Left lung (tissue), 10 donors: ENCODE measurements around the gene IL18RAP. TPM values are rescaled to one million over a fixed set of nuclear protein-coding genes. Genes with fewer than 3 reads are reported as not detected.
A peak's percentile ranks its signal among the peaks of the same experiment; 100 is the strongest.

Source experiments
- ATAC-seq: fragments of 200-7000 bp; cut with Tn5 transposase; one replicate; pipeline ENCODE4 v1.9.1; 2020; ENCODE audit warnings: moderate library complexity
- DNase-seq, 4 donors: peaks; one replicate each; pipeline ENCODE4 v3.0.0-alpha.2; 2013 to 2020
- H3K27ac ChIP-seq, 2 donors: fragments of 200-600 bp; sonication (generic) in 1 of 2; one replicate each; pipeline versions ENCODE4 v1.5.0 to v1.8.0; 2020 to 2021
- H3K27me3 ChIP-seq, 2 donors: fragments of 200-600 bp; sonication (generic) in 1 of 2; one replicate each; pipeline versions ENCODE4 v1.5.0 to v1.8.0; 2020 to 2021
- H3K36me3 ChIP-seq, 2 donors: fragments of 200-600 bp; sonication (generic) in 1 of 2; one replicate each; pipeline versions ENCODE4 v1.5.0 to v1.8.0; 2020 to 2021
- H3K4me1 ChIP-seq, 2 donors: fragments of 200-600 bp; one replicate each; pipeline ENCODE4 v1.8.0; 2021
- H3K4me3 ChIP-seq, 2 donors: fragments of 200-600 bp; sonication (generic) in 1 of 2; one replicate each; pipeline versions ENCODE4 v1.5.0 to v1.8.0; 2020 to 2021; ENCODE audit warnings: mild to moderate bottlenecking in 1 of 2
- H3K9me3 ChIP-seq, 2 donors: fragments of 200-600 bp; sonication (generic) in 1 of 2; one replicate each; pipeline versions ENCODE4 v1.5.0 to v1.8.0; 2020 to 2021
- intact Hi-C, 2 donors: fragments of 100-400 bp; cut with DNase I; formaldehyde crosslinking; loops; one replicate each; pipeline versions ENCODE4 v1.11.2 to v1.14.2; 2022
- polyA plus RNA-seq, 6 donors: library from polyadenylated mRNA; unstranded; fragments of 120-200 nt; gene quantifications; one replicate each; pipeline ENCODE4 v1.2.1, GENCODE V29; 2013; ENCODE audit not compliant: insufficient read length in 6 of 6
- total RNA-seq, 2 donors: library from RNA; stranded (reverse); fragmentation: NEBNext Ultra II Directional; extraction: Animal tissue kit (Norgen Biotek cat#: 25700); gene quantifications; one replicate each; pipeline ENCODE4 v1.2.1, GENCODE V29; 2021
- TF ChIP-seq, protein P1 (sequence below), 2 donors: fragments of 200-600 bp; sonication (generic) in 1 of 2; IDR thresholded peaks; one replicate each; pipeline versions ENCODE4 v1.5.0 to v1.8.0; 2021; ENCODE audit warnings: antibody characterized with exemption in 2 of 2
- donor health status: DM: no; HTN: yes; CAD: no.
- donor health status: DM: no; HTN: no; CAD: no.

The IL18RAP gene
- total and polyA plus RNA-seq, 8 donors, result 0.43 to 15.2 (median 0.92) TPM

DNA sequence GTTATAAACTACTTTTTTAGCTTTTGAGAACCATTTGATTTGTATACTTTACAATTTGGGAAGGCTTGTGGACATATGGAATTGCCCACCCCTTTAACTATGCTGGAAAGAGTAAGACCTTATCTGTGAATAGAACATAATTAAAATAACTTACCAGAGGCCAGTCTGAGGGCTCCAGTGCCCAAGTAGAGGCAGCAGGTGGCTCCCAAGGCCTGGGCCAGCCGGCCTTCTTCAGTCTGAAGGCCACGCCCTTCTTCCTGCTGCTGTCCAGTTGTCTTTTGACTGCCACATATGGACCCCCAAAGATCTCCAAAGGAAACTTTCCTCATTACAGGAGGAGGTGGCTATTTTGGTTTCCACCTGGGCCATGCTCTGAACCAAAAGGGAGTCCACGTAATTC is 12.0 kb upstream of the IL18RAP start:
- Histone ChIP-seq H3K9me3 (peaks cover 0 to 11% of the 10 kb centered on the region in 2 donors), H3K27me3 (no peaks in the 10 kb centered on the region)
- ATAC-seq, result no peak

DNA sequence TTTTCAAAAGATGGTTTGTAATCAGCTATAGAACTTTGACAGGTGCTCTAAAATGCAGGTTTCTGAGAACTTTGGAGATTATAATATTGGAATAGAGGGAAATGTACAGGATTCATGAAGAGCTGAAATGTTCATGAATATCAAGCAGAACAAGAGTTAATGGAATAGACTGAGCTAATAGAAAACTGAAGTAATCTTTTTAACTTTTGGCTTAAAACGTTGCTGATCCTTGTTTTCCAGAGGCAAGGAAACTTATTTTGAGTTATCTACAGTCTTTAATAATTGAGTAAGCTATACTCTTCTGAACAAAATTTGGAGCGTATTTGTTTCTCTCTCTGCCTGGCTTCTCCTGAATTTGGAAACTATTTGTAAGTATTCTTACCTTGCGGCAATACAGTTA is 10.8 kb upstream of the IL18RAP start:
- ATAC-seq (no peak), DNase-seq (no peak)
- H3K27ac ChIP-seq, result no peak overlapping the region
- intact Hi-C loops, result no loop called here
- H3K4me1 ChIP-seq, result no peaks in the 10 kb centered on the region
- TF ChIP-seq, protein P1, sequence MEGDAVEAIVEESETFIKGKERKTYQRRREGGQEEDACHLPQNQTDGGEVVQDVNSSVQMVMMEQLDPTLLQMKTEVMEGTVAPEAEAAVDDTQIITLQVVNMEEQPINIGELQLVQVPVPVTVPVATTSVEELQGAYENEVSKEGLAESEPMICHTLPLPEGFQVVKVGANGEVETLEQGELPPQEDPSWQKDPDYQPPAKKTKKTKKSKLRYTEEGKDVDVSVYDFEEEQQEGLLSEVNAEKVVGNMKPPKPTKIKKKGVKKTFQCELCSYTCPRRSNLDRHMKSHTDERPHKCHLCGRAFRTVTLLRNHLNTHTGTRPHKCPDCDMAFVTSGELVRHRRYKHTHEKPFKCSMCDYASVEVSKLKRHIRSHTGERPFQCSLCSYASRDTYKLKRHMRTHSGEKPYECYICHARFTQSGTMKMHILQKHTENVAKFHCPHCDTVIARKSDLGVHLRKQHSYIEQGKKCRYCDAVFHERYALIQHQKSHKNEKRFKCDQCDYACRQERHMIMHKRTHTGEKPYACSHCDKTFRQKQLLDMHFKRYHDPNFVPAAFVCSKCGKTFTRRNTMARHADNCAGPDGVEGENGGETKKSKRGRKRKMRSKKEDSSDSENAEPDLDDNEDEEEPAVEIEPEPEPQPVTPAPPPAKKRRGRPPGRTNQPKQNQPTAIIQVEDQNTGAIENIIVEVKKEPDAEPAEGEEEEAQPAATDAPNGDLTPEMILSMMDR (IDR thresholded peaks at IDR 0.05), result no peak
- no peaks in the 10 kb centered on the region for H3K36me3 ChIP-seq
- peaks cover 0 to 11% of the 10 kb centered on the region in 2 donors for H3K9me3 ChIP-seq
- no peaks in the 10 kb centered on the region for H3K27me3 ChIP-seq
- H3K4me3 ChIP-seq, result no peak overlapping the region

More for the DNA sequence above, 12.0 kb upstream of the IL18RAP start:
- DNase-seq, result no peak
- no peak overlapping the region for H3K27ac ChIP-seq
- H3K4me1 ChIP-seq, result no peaks in the 10 kb centered on the region
- TF ChIP-seq, protein P1 (IDR thresholded peaks at IDR 0.05), result no peak
- no peak overlapping the region for H3K4me3 ChIP-seq
- intact Hi-C loops, result no loop called here
- H3K36me3 ChIP-seq, result no peaks in the 10 kb centered on the region

DNA sequence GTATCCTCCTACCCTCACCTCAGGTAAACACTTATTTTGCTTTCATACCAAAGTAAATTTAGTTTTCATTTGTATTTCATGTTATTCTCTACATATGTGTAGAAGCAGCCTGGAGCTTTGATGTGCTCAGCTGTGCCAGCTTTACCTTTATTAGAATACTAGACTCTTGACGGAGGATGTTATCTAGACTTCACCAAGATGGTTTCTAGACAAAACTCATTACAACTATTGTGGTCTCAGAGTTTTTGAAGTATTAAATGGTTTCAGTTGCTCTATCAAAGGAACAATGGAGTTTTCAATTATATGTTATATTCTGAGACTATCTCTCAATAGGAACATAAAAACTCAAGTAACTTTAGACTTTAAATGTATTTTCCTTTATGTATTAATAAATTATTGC is 5.0 kb upstream of the IL18RAP start:
- no peak for ATAC-seq
- intact Hi-C loops, result no loop called here
- Histone ChIP-seq H3K36me3 (no peaks in the 10 kb centered on the region), H3K4me3 (no peak overlapping the region), H3K27me3 (no peaks in the 10 kb centered on the region), H3K4me1 (peaks cover 0 to 26% of the 10 kb centered on the region in 2 donors), H3K9me3 (peaks cover 0 to 2% of the 10 kb centered on the region in 2 donors), H3K27ac (peak overlapping the region in 1 of 2 donors; percentile 87)
- DNase-seq, result no peak
- TF ChIP-seq, protein P1 (IDR thresholded peaks at IDR 0.05), result no peak

DNA sequence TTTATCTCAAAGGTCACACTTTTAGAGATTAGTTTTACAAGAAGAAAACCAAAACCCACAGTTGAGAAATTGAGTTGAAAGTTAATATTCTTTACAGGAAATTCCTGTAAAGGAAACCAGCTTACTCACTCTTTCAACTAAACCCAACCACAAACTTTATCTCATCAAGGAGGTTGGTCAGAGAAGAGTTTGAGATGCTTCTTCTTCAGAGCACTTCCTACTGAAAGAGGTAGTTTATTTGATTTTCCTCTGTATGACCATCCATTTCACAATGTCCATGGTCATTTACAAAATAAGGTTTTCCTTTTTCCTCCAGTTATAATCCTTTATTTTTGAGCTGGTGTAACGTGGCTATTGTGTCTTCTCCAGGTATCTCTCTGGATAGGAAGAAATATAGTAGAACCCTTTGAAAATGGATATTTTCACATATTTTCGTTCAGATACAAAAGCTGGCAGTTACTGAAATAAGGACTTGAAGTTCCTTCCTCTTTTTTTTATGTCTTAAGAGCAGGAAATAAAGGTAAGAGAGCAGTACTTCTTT is 4.5 kb upstream of the IL18RAP start:
- H3K4me3 ChIP-seq, result peak overlapping the region in 1 of 2 donors; percentile 2
- DNase-seq (no peak), ATAC-seq (no peak)
- H3K4me1 ChIP-seq, result peaks cover 0 to 26% of the 10 kb centered on the region in 2 donors
- intact Hi-C loops, result no loop called here
- H3K36me3 ChIP-seq, result no peaks in the 10 kb centered on the region
- TF ChIP-seq, protein P1 (IDR thresholded peaks at IDR 0.05), result no peak
- H3K27me3 ChIP-seq, result no peaks in the 10 kb centered on the region
- H3K9me3 ChIP-seq, result no peaks in the 10 kb centered on the region
- H3K27ac ChIP-seq, result peak overlapping the region in 1 of 2 donors; percentile 87

DNA sequence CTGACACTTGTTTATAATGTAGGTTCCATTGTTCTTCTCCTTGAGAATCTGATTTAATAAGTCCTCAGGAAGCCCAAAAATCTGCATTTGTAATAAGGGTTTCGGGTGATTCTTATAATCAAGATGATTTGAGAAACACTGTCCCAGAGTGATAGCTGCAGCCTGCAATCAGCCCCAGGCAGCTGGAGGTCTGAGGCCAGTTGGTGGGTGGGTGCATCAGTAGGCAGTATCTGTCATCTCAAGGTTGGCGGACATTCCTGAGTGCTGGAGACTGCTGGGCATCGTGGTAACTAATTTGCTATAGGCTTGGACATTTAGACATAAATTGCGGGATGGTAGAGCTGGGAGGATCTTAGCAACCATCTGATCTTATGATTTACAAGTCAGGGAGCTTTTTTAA is 2.7 kb upstream of the IL18RAP start:
- no peak for ATAC-seq

More for the DNA sequence above, 2.7 kb upstream of the IL18RAP start:
- intact Hi-C loops, result no loop called here
- peaks cover 0 to 26% of the 10 kb centered on the region in 2 donors for H3K4me1 ChIP-seq
- H3K27ac ChIP-seq, result peak overlapping the region in 1 of 2 donors; percentile 87
- no peak for DNase-seq
- TF ChIP-seq, protein P1 (IDR thresholded peaks at IDR 0.05), result no peak
- H3K36me3 ChIP-seq, result no peaks in the 10 kb centered on the region
- H3K9me3 ChIP-seq, result no peaks in the 10 kb centered on the region
- no peaks in the 10 kb centered on the region for H3K27me3 ChIP-seq
- no peak overlapping the region for H3K4me3 ChIP-seq
